ENCODE measurements around the gene CAMK2A.

DNA sequence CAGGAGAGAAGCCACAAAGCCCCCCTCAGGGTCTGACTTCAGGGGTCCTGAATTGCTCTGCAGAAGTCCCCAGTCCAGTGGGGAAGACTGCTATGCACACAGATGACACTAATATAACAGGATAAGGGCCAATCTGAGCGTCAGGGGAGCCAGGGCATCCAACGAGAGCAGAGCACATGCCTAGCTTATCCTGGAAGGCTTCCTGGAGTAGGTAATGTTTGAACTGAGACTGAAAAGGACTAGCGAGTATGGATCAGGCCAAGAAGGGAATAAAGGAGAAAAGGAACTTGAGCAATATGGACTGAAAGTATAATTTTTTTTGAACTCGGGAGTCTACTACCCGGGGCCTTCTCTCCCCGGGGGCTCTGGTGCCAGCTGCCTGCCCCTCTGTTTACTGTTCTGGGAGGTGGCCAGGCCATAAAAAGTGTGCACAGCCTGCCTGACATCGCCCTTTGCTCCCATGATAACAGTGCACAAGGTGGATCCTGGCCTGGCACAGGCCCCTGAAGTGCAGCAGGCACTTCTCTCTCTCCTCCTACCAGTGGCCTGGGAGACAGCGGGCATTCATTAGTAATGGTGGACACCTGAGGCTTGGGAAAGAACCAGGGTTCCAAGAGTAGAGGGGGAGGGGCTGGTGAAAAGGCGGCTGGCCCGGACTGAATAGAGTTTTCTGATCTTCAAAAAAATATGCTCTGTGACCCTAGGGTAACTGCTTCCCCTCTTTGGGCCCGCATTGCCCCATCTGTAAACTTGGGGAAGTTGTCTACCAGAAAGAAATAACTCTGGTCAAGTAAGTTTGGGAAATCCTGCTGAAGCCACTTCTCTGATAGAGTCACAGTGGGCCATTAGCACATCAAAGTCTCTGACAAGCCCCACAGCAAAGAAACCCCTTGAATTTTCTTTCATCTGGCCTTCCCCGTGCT, 104.3 kb downstream of the CAMK2A start:
- TF ChIP-seq POLR2A (IDR thresholded peaks at IDR 0.05; ENCODE audit: low read depth, low read length) (no peak), POLR2AphosphoS5 (IDR thresholded peaks at IDR 0.05; ENCODE audit: low read depth, low read length) (no peak)
